HUES48 (cell line): Measurements from ENCODE around the gene MXRA7.
"Not testable (repeated sequence)": the region's sequence is repeated elsewhere in the genome, so short reads cannot be mapped to it uniquely, and the experiment has no call there.

Experiments
- H3K27ac ChIP-seq: one replicate; pipeline ENCODE4 v1.7.0; 2013; ENCODE audit warnings: low read depth, low read length, inconsistent platforms
- H3K27me3 ChIP-seq: 2 replicates; pipeline ENCODE4 v1.6.1; 2013; ENCODE audit warnings: mild to moderate bottlenecking, low read length; ENCODE audit not compliant: control insufficient read depth, insufficient read depth
- H3K36me3 ChIP-seq: 2 replicates; pipeline ENCODE4 v1.6.1; 2013; ENCODE audit warnings: low read length; ENCODE audit not compliant: control insufficient read depth, insufficient read depth
- H3K4me1 ChIP-seq: 2 replicates; pipeline ENCODE4 v1.6.1; 2013; ENCODE audit warnings: mild to moderate bottlenecking, low read length; ENCODE audit not compliant: control insufficient read depth, insufficient read depth
- H3K4me3 ChIP-seq: 2 replicates; pipeline ENCODE4 v1.5.1; 2013; ENCODE audit warnings: mild to moderate bottlenecking, low read depth, low read length
- H3K9ac ChIP-seq: 2 replicates; pipeline ENCODE4 v1.6.1; 2013; ENCODE audit warnings: mild to moderate bottlenecking, low read depth, low read length, moderate library complexity
- H3K9me3 ChIP-seq: 2 replicates; pipeline ENCODE4 v1.6.1; 2013; ENCODE audit warnings: low read length; ENCODE audit not compliant: control insufficient read depth, insufficient read depth

MXRA7 gene

GRCh38 chr17:76636486-76637206 is 74.1 kb downstream of the MXRA7 start:
- H3K36me3 ChIP-seq, H3K9me3 ChIP-seq, H3K9ac ChIP-seq, H3K4me3 ChIP-seq, H3K27ac ChIP-seq, H3K27me3 ChIP-seq: not testable (repeated sequence)
- peaks cover 15% of the 10 kb centered on the region for H3K4me1 ChIP-seq

- Histone ChIP-seq H3K4me1 (peaks cover 6% of the 10 kb centered on the region; the same call in 1 of the 2 replicates), H3K4me3 (no peak overlapping the region), H3K9ac (no peak overlapping the region), H3K9me3 (no peaks in the 10 kb centered on the region), H3K36me3 (no peaks in the 10 kb centered on the region), H3K27ac (no peak overlapping the region), H3K27me3 (no peaks in the 10 kb centered on the region)
Measured at GRCh38 chr17:76635659-76636360, 75.0 kb downstream of the MXRA7 start.

DNA sequence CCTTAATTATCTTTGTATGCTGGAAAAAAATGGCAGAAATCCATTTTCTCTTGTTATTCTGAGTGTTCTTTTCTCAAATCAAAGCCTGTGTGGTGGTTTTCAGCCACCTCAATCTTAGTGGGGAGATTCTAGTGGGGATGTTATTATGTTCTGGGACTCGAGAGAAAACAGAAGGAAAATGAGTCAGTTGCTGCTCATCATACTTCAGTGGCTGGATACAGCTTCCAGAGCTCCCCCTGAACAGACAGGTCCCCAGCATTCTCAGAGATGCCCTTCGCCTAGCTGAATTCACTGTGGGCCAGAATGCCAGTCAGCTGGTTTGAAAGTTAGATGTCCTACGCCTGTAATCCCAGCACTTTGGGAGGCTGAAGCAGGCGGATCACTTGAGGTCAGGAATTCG is 75.7 kb downstream of the MXRA7 start:
- Histone ChIP-seq H3K27me3 (no peaks in the 10 kb centered on the region), H3K4me1 (peaks cover 3% of the 10 kb centered on the region), H3K36me3 (no peaks in the 10 kb centered on the region), H3K27ac (no peak overlapping the region), H3K9me3 (no peaks in the 10 kb centered on the region), H3K9ac (no peak overlapping the region), H3K4me3 (no peak overlapping the region)

GRCh38 chr17:76633628-76634328 is 77.0 kb downstream of the MXRA7 start:
- Histone ChIP-seq H3K4me1 (peaks cover 4% of the 10 kb centered on the region), H3K27me3 (no peaks in the 10 kb centered on the region), H3K36me3 (no peaks in the 10 kb centered on the region), H3K27ac (no peak overlapping the region), H3K9me3 (no peaks in the 10 kb centered on the region), H3K4me3 (no peak overlapping the region), H3K9ac (no peak overlapping the region)

DNA sequence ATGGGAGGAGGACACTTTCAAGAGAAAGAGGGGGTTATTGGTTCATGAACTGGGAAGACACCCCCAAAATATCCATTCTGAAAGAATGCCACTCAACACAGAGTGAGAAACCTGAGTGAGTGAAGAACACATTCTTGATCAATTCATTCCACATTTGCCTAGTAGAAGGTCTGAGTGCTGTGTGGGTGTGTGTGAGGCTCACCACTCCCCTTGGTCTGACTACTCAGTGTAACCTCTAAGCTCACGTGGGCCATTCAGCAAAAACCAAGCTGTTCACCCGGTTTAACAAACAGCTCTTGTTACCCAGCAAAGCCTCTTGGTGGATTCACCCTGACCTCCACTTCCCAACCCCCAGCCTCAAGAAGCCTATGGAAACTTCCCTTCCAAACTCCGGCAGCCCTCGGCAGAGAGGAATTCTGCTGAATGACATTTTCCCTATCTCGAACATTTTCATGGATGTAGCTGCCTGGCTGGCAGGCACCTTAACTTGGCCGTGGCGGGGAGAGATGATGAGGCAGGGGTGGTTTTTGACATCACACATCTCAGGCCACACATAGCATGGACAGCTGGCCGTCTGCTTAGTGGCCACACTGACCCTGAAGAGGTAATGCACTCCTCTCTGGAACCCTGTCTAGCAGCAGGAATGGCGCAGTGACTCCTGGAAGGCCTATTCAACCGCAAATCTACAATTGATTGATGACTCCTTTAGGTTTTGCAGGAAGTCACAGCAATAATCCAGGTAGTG is 78.8 kb downstream of the MXRA7 start:
- no peak overlapping the region for H3K4me3 ChIP-seq
- no peaks in the 10 kb centered on the region for H3K27me3 ChIP-seq
- H3K36me3 ChIP-seq, result no peaks in the 10 kb centered on the region
- no peak overlapping the region for H3K27ac ChIP-seq
- H3K4me1 ChIP-seq, result peaks cover 4% of the 10 kb centered on the region
- no peak overlapping the region for H3K9ac ChIP-seq
- no peaks in the 10 kb centered on the region for H3K9me3 ChIP-seq

- Histone ChIP-seq H3K27ac (no peak overlapping the region), H3K4me3 (no peak overlapping the region), H3K9ac (no peak overlapping the region)
Measured at GRCh38 chr17:76630151-76630550, 80.6 kb downstream of the MXRA7 start.

More at GRCh38 chr17:76630151-76630550, 80.6 kb downstream of the MXRA7 start:
- no peaks in the 10 kb centered on the region for H3K9me3 ChIP-seq
- H3K27me3 ChIP-seq, result no peaks in the 10 kb centered on the region
- peaks cover 4% of the 10 kb centered on the region for H3K4me1 ChIP-seq
- H3K36me3 ChIP-seq, result no peaks in the 10 kb centered on the region
